HEK293 (cell line): ENCODE measurements around the gene PDLIM1.

ENCODE experiments used
- ZNF571 ChIP-seq: fragments of 450-650 bp; formaldehyde crosslinking; IDR thresholded peaks from 2 replicates; pipeline ENCODE4 v1.5.0; 2017; ENCODE audit warnings: missing biosample characterization, missing genetic modification characterization
- TF ChIP-seq, protein P1 (sequence below): fragments of 450-650 bp; formaldehyde crosslinking; IDR thresholded peaks from 2 replicates; pipeline ENCODE4 v1.5.1; 2016; ENCODE audit warnings: missing biosample characterization, missing genetic modification characterization

DNA sequence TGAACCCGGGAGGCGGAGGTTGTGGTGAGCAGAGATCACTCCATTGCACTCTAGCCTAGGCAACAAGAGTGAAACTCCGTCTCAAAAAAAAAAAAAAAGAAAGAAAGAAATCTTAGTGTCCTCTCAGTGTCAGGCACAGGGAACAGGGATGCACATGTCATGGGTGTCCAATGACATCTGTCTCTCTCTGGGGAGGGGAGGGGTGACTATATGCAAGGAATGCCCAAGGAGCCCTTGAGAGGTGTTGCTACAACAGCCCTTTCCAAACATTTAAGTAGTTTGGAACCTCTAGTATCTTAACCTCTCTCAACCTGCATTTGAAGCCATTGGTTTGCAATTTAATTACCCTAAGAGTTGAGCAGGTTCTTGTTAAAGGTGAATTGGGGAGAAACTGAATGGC is 28.9 kb downstream of the PDLIM1 start:
- no peak for TF ChIP-seq ZNF571 (tag by site-specific recombination)
- TF ChIP-seq, protein P1, sequence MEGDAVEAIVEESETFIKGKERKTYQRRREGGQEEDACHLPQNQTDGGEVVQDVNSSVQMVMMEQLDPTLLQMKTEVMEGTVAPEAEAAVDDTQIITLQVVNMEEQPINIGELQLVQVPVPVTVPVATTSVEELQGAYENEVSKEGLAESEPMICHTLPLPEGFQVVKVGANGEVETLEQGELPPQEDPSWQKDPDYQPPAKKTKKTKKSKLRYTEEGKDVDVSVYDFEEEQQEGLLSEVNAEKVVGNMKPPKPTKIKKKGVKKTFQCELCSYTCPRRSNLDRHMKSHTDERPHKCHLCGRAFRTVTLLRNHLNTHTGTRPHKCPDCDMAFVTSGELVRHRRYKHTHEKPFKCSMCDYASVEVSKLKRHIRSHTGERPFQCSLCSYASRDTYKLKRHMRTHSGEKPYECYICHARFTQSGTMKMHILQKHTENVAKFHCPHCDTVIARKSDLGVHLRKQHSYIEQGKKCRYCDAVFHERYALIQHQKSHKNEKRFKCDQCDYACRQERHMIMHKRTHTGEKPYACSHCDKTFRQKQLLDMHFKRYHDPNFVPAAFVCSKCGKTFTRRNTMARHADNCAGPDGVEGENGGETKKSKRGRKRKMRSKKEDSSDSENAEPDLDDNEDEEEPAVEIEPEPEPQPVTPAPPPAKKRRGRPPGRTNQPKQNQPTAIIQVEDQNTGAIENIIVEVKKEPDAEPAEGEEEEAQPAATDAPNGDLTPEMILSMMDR: no peak
